NCI-H2227 (cell line): ENCODE measurements around the gene FAM117B.
"Not testable (repeated sequence)": the region's sequence is repeated elsewhere in the genome, so short reads cannot be mapped to it uniquely, and the experiment has no call there.

ENCODE experiments used
- DNase-seq: peaks from one replicate; lab custom pipeline; 2025; ENCODE audit not compliant: unreplicated experiment; lab: John Stamatoyannopoulos, UW

Gene FAM117B

GRCh38 chr2:202807431-202808138 is 172.8 kb downstream of the FAM117B start:
- DNase-seq = not testable (repeated sequence)

- no peak for DNase-seq
These were observed 174.0 kb downstream of the FAM117B start for GRCh38 chr2:202808754-202809153.

- no peak for DNase-seq
These were observed 178.6 kb downstream of the FAM117B start for GRCh38 chr2:202813387-202813786.

- DNase-seq = no peak
These were observed 179.5 kb downstream of the FAM117B start for GRCh38 chr2:202814226-202814625.

- DNase-seq = no peak
These were observed 181.0 kb downstream of the FAM117B start for GRCh38 chr2:202815548-202816360.

GRCh38 chr2:202817771-202818170 is 183.0 kb downstream of the FAM117B start:
- no peak for DNase-seq

GRCh38 chr2:202818321-202818720 is 183.6 kb downstream of the FAM117B start:
- DNase-seq = no peak
